HG03196 (cell line): ENCODE results near the gene U2AF2.

Source experiments
- ATAC-seq: cut with Tn5 transposase; IDR thresholded peaks from one replicate; pipeline ENCODE4 v1.9.1; 2021; ENCODE audit not compliant: unreplicated experiment

Gene U2AF2

GRCh38 chr19:55674841-55675660 is 20.2 kb downstream of the U2AF2 start, which contains the start of gene EPN1:
Gene EPN1, plus strand, starts transcription at chr19:55675226. Its CDS starts 3,402 bp downstream, at chr19:55678628.
- ATAC-seq: peak; percentile 59

- ATAC-seq: no peak
These were observed 21.0 kb downstream of the U2AF2 start for GRCh38 chr19:55675661-55676354.

GRCh38 chr19:55676383-55676782 is 21.5 kb downstream of the U2AF2 start:
- ATAC-seq: no peak

- no peak for ATAC-seq
These were observed 22.2 kb downstream of the U2AF2 start for GRCh38 chr19:55676889-55677505.

GRCh38 chr19:55677572-55678028 is 22.8 kb downstream of the U2AF2 start:
- no peak for ATAC-seq

- ATAC-seq: peak; percentile 61
These were observed 23.4 kb downstream of the U2AF2 start for GRCh38 chr19:55678121-55678671.

- ATAC-seq: no peak
These were observed 24.8 kb downstream of the U2AF2 start for GRCh38 chr19:55679343-55680257.

- no peak for ATAC-seq
These were observed 25.7 kb downstream of the U2AF2 start for GRCh38 chr19:55680339-55681130.

GRCh38 chr19:55681131-55682092 is 26.6 kb downstream of the U2AF2 start:
- no peak for ATAC-seq

GRCh38 chr19:55683449-55684261 is 28.8 kb downstream of the U2AF2 start:
- no peak for ATAC-seq

- ATAC-seq: no peak
These were observed 30.3 kb downstream of the U2AF2 start for GRCh38 chr19:55684946-55685681.

GRCh38 chr19:55685776-55686175 is 30.9 kb downstream of the U2AF2 start:
- no peak for ATAC-seq

GRCh38 chr19:55686311-55687050 is 31.6 kb downstream of the U2AF2 start:
- no peak for ATAC-seq

- no peak for ATAC-seq
These were observed 32.7 kb downstream of the U2AF2 start for GRCh38 chr19:55687281-55688201.
